ENCODE results near the gene AGBL3.
"Not testable (repeated sequence)": the region's sequence is repeated elsewhere in the genome, so short reads cannot be mapped to it uniquely, and the experiment has no call there.

The AGBL3 gene

DNA sequence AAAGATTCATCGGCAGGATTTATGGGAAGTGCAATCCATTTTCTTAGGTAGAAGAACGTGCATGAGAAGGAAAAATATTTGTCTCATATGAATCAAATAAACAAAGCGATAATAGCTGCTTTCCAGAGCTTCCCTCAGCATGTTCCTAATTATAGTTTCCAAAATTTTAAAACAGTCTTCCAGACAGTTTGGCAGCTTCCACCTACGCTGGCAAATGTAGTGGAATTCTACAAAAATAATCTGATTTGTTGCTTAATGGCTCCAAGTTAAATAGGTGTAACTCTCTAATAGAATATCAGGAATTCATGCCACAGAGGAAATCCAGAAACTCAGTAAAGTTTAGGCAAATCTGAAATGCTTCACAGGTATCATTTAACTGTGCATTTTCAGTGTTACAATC, 23.3 kb upstream of the AGBL3 start:
- no peak for DNase-seq (ENCODE audit: low read depth)

GRCh38 chr7:134966691-134967090, 19.6 kb upstream of the AGBL3 start:
- DNase-seq (ENCODE audit: low read depth): no peak

DNA sequence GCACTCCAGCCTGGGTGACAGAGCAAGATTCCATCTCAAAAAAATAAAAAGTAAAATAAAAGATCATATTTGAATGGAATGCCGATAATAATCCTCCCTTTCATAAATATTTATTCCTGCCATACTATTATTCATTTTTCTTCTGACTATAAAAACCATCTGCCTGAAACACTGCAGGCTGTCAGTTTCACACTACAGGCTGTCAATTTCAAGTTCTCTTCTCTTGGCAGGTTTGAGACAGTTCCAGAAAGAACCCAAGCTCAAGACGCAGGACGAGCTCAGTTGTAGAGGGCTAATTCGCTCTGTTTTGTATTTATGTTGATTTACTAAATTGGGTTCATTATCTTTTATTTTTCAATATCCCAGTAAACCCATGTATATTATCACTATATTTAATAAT, 18.2 kb upstream of the AGBL3 start:
- no peak for DNase-seq (ENCODE audit: low read depth)

DNA sequence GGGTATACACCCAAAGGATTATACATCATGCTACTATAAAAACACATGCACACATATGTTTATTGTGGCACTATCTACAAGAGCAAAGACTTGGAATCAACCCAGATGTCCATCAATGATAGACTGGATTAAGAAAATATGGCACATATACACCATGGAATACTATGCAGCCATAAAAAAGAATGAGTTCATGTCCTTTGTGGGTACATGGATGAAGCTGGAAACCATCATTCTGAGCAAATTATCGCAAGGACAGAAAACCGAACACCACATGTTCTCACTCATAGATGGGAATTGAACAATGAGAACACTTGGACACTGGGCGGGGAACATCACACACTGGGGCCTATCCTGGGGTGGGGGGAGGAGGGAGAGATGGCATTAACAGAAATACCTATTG, 4.7 kb upstream of the AGBL3 start:
- not testable (repeated sequence) for DNase-seq (ENCODE audit: low read depth)

DNA sequence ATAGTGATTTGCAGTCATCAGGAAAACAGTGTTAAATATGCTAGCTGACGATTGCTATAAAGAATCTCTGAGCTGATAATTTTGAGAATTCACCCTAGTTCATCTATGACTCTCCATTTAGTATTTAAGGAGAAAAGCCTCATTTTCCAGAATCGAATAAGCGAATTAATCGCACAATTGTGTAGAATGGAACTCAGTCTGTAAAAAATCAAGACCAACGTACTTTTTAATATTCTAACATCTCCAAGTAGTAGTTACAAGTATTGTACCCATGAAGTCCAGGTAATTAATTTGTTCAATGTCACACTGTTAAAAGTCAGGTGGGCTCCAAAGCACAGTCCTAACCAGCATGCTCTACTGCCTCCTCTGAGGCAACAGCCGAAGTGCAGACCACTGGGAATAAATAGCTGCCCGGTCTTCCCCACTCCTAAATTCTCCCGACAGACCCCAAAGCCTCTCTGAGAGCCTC, 380 bp upstream of the AGBL3 start:
- DNase-seq (ENCODE audit: low read depth): no peak

GRCh38 chr7:134988161-134988560, 1.9 kb downstream of the AGBL3 start:
- peak; percentile 19 for DNase-seq (ENCODE audit: low read depth)

DNA sequence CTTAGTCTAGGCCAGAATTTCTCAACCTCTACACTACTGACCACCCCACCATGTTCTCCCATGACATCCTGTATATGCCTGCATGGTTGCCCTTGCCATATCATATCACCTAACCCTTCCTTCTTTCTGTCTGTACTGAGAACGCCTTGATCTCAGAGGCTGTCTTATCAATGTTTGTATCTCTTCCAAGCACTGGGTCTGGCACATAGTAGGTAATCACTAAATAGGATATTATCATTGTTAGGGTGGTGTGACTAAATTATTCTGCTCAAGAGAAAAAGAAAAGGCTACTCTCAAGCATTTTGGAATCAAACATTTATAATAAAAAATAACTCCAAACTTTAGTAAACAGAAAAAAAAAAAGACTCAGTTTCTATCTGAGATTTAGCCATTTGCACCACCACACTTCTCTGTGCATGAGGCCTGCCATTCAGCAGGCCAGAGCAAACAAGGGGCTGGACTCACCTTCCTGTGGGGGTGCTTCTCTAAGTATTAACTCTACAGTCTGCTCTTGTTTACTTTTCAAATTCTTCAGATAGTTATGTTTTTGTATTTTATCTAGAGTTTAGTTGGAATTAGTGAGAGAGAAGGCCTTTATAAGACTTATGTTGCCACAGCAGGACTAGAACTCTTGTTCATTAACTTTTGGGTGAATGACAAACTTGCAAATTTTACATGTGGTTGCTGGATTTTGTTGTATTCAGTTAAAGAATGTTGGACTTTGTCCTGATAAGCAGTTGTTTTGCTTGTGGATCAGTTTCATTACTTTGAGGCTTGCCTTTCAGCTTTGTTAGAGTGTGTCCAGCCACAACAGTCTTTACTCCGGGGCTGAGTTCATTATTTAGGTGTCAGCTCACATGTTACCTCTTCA, 5.4 kb downstream of the AGBL3 start:
- no peak for DNase-seq (ENCODE audit: low read depth)

GRCh38 chr7:134992626-134993179, 6.4 kb downstream of the AGBL3 start:
- DNase-seq (ENCODE audit: low read depth): no peak

- DNase-seq (ENCODE audit: low read depth): no peak
These were observed 7.7 kb downstream of the AGBL3 start for GRCh38 chr7:134993877-134994456.

- no peak for DNase-seq (ENCODE audit: low read depth)
These were observed 9.2 kb downstream of the AGBL3 start for GRCh38 chr7:134995239-134996096.

DNA sequence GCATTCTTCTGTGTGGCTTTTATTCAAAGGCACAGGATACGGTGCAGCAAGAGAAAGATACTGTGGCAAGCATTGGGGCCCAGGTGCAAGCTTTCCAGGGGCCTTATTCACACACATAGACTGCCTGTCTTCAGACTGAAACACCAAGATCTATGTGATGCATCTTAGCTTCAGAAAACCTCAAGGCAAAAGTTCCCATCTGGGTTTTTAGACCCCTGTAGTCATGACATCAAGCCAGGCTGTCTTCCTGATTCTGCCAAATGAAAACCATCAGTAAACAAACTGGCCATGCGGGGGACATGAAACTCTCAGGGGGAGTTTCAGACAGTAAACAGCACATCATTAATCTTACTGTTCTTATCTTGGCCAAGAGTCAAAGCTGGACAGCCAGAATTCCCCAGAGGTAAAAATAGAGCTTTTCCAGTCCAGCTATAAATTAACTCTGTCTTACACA, 9.8 kb downstream of the AGBL3 start:
- no peak for DNase-seq (ENCODE audit: low read depth)

- DNase-seq (ENCODE audit: low read depth): no peak
These were observed 11.0 kb downstream of the AGBL3 start for GRCh38 chr7:134997214-134997885.

DNA sequence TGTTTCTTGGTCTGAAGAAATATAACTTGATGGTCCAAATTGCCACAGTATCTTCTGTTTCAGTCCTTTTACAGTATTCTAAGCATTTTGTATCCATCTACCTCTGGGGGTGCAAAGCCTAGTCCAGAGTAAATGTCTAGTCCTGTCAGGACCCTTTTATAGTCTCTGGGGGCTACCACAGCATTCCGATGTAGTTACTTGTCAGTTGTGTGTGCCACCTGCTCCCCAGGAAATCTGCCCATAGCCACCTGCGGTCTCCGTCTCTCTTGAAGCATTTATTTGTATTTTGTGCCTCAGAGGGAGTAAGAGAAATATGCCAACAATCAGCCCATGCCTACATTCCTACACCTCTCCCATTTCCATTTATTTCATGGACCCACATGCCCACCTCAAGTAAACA, 12.8 kb downstream of the AGBL3 start:
- DNase-seq (ENCODE audit: low read depth): no peak

- no peak for DNase-seq (ENCODE audit: low read depth)
These were observed 15.3 kb downstream of the AGBL3 start for GRCh38 chr7:135001390-135002165.

GRCh38 chr7:135012229-135012628, 25.9 kb downstream of the AGBL3 start:
- DNase-seq (ENCODE audit: low read depth): no peak

GRCh38 chr7:135023622-135024021, 37.3 kb downstream of the AGBL3 start:
- DNase-seq (ENCODE audit: low read depth): no peak

GRCh38 chr7:135035252-135035651, 48.9 kb downstream of the AGBL3 start:
- no peak for DNase-seq (ENCODE audit: low read depth)

DNA sequence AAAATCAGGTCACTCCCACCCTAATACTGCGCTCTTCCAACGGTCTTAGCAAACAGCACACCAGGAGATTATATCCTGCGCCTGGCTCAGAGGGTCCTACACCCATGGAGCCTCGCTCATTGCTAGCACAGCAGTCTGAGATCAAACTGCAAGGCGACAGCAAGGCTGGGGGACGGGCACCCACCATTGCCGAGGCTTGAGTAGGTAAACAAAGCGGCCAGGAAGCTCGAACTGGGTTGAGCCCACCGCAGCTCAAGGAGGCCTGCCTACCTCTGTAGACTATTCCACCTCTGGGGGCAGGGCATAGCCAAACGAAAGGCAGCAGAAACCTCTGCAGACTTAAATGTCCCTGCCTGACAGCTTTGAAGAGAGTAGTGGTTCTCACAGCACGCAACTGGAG, 80.7 kb downstream of the AGBL3 start:
- DNase-seq (ENCODE audit: low read depth): not testable (repeated sequence)

GRCh38 chr7:135074096-135074495, 87.8 kb downstream of the AGBL3 start:
- DNase-seq (ENCODE audit: low read depth): no peak

DNA sequence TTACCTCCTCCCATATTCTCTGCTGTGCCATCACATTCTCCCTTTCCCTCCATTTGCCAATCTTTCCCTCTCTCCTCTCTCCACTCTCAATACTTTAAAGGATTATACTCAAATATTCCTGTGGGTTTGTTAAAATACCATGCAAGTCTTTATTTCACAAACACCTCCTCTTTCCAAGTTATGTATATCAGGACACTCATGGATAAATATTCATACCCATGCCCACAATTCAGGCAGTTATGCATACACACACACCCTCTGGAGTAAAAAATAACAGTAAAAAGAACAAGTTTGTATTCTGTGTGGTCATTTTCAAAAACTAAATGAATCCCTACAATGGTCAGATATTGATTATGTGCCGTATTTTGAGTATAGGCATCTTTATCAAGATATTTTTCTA, 88.2 kb downstream of the AGBL3 start:
- DNase-seq (ENCODE audit: low read depth): no peak

DNA sequence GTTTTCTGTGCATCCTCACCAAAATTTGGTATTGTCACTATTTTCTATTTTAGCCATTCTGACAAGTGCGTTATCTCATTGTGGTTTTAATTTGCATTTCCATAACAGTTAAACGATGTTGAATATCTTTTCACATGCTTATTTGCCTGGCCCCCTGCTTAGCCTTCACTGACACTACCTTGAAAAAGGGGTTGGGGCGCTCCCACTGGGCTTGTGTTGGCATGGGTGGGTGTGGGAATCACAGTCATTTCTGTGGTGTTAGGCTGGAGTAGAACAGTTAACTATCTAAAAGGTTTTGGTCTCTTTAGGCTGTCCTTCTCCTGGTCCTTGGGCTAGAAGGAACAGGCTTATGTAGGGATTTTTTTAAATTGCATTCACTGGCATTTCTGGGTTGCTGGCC, 89.4 kb downstream of the AGBL3 start:
- no peak for DNase-seq (ENCODE audit: low read depth)

All from ELR (cell line).